ENCODE results near the gene TMEM247. TPM values are rescaled to one million over a fixed set of nuclear protein-coding genes. Genes with fewer than 3 reads are reported as not detected.
A peak's percentile ranks its signal among the peaks of the same experiment; 100 is the strongest.
"Not testable (repeated sequence)": the region's sequence is repeated elsewhere in the genome, so short reads cannot be mapped to it uniquely, and the experiment has no call there.

The TMEM247 gene
- polyA plus RNA-seq, 3 donors from 2014 or later, result not detected

GRCh38 chr2:46462936-46463335 is 16.4 kb upstream of the TMEM247 start:
- Mint-ChIP-seq H3K36me3 (no peaks in the 10 kb centered on the region), H3K27ac (no peak overlapping the region), H3K4me3 (no peak overlapping the region), H3K27me3 (ENCODE audit: low read depth in 3 of 3) (peaks cover 0 to 5% (median 4%) of the 10 kb centered on the region in 3 donors), H3K4me1 (peaks cover 6 to 15% of the 10 kb centered on the region in 2 donors), H3K9me3 (no peaks in the 10 kb centered on the region)
- DNase-seq, result no peak

DNA sequence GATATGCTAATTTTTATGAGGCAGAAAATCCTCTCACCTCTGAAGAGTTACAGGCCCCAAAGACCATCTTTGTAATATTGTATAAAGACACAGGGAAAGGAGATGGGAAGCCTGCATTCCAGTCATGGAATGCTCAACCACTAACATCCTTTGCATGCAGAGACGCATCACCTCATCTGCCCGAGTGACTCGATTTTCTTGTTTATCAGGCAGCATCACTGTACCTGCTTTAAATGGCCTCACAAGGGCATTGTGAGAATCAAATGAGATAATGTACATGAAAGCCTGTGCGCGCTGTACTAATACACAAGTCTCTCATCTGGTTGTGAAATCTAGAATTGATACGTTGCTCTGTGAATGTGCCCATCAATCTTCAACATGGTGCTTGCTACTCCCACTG is 10.2 kb upstream of the TMEM247 start:
- H3K27ac Mint-ChIP-seq, result no peak overlapping the region
- peaks cover 6 to 8% of the 10 kb centered on the region in 2 donors for H3K4me1 Mint-ChIP-seq
- no peak overlapping the region for H3K4me3 Mint-ChIP-seq
- no peaks in the 10 kb centered on the region for H3K9me3 Mint-ChIP-seq
- no peaks in the 10 kb centered on the region for H3K36me3 Mint-ChIP-seq
- DNase-seq, result no peak
- H3K27me3 Mint-ChIP-seq (ENCODE audit: low read depth in 3 of 3), result peaks cover 0 to 5% (median 4%) of the 10 kb centered on the region in 3 donors

- H3K27ac Mint-ChIP-seq, result no peak overlapping the region
- H3K36me3 Mint-ChIP-seq, result no peaks in the 10 kb centered on the region
- peaks cover 0 to 5% (median 4%) of the 10 kb centered on the region in 3 donors for H3K27me3 Mint-ChIP-seq (ENCODE audit: low read depth in 3 of 3)
- H3K4me1 Mint-ChIP-seq, result peaks cover 1 to 6% of the 10 kb centered on the region in 2 donors
- H3K9me3 Mint-ChIP-seq, result no peaks in the 10 kb centered on the region
- no peak for DNase-seq
- no peak overlapping the region for H3K4me3 Mint-ChIP-seq
Measured at GRCh38 chr2:46469700-46470099, 9.7 kb upstream of the TMEM247 start.

- Mint-ChIP-seq H3K4me3 (no peak overlapping the region), H3K9me3 (no peaks in the 10 kb centered on the region), H3K4me1 (peaks cover 0 to 6% of the 10 kb centered on the region in 2 donors), H3K27ac (no peak overlapping the region), H3K36me3 (peaks cover 0 to 4% (median 3%) of the 10 kb centered on the region in 3 donors), H3K27me3 (ENCODE audit: low read depth in 3 of 3) (peaks cover 0 to 8% (median 4%) of the 10 kb centered on the region in 3 donors)
- DNase-seq, result no peak
Measured at GRCh38 chr2:46470114-46470628, 9.2 kb upstream of the TMEM247 start.

GRCh38 chr2:46471019-46471583 is 8.3 kb upstream of the TMEM247 start:
- H3K4me1 Mint-ChIP-seq, result peaks cover 0 to 6% of the 10 kb centered on the region in 2 donors
- no peak for DNase-seq

GRCh38 chr2:46471697-46472096 is 7.7 kb upstream of the TMEM247 start:
- H3K4me1 Mint-ChIP-seq, result peaks cover 1 to 8% of the 10 kb centered on the region in 2 donors
- peaks cover 0 to 6% (median 3%) of the 10 kb centered on the region in 3 donors for H3K36me3 Mint-ChIP-seq
- no peak overlapping the region for H3K4me3 Mint-ChIP-seq
- peaks cover 2 to 8% (median 4%) of the 10 kb centered on the region in 3 donors for H3K27me3 Mint-ChIP-seq (ENCODE audit: low read depth in 3 of 3)
- DNase-seq, result no peak
- H3K27ac Mint-ChIP-seq, result no peak overlapping the region
- H3K9me3 Mint-ChIP-seq, result no peaks in the 10 kb centered on the region

More at GRCh38 chr2:46471019-46471583, 8.3 kb upstream of the TMEM247 start:
- Mint-ChIP-seq H3K27me3 (ENCODE audit: low read depth in 3 of 3) (peaks cover 0 to 8% (median 4%) of the 10 kb centered on the region in 3 donors), H3K27ac (no peak overlapping the region), H3K36me3 (peaks cover 0 to 6% (median 3%) of the 10 kb centered on the region in 3 donors), H3K9me3 (no peaks in the 10 kb centered on the region), H3K4me3 (no peak overlapping the region)

DNA sequence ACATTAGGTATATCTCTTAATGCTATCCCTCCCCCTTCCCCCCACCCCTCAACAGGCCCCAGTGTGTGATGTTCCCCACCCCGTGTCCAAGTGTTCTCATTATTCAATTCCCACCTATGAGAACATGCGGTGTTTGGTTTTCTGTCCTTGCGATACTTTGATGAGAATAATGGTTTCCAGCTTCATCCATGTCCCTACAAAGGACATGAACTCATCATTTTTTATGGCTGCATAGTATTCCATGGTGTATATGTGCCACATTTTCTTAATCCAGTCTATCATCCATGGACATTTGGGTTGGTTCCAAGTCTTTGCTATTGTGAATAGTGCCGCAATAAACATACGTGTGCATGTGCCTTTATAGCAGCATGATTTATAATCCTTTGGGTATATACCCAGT is 7.2 kb upstream of the TMEM247 start:
- H3K9me3 Mint-ChIP-seq; DNase-seq; H3K27ac Mint-ChIP-seq; H3K27me3 Mint-ChIP-seq (ENCODE audit: low read depth in 3 of 3); H3K36me3 Mint-ChIP-seq; H3K4me3 Mint-ChIP-seq: not testable (repeated sequence)
- peaks cover 6 to 13% of the 10 kb centered on the region in 2 donors for H3K4me1 Mint-ChIP-seq

- H3K36me3 Mint-ChIP-seq; H3K27me3 Mint-ChIP-seq (ENCODE audit: low read depth in 3 of 3); H3K9me3 Mint-ChIP-seq: not testable (repeated sequence)
- H3K4me3 Mint-ChIP-seq, result peak overlapping the region; percentile 33 to 58 (median 40)
- peak; percentile 16 to 42 (median 22) for DNase-seq
- peak overlapping the region in 4 of 6 donors; percentile 28 to 83 (median 72) for H3K27ac Mint-ChIP-seq
- peaks cover 22 to 26% of the 10 kb centered on the region in 2 donors for H3K4me1 Mint-ChIP-seq
Measured at GRCh38 chr2:46477462-46477861, 1.9 kb upstream of the TMEM247 start.

- Mint-ChIP-seq H3K27me3 (ENCODE audit: low read depth in 3 of 3) (peaks cover 2 to 8% (median 4%) of the 10 kb centered on the region in 3 donors), H3K27ac (peak overlapping the region in 1 of 6 donors; percentile 83), H3K36me3 (peaks cover 0 to 6% (median 3%) of the 10 kb centered on the region in 3 donors), H3K4me3 (peak overlapping the region in 1 of 5 donors; percentile 49), H3K9me3 (peaks cover 0 to 1% (median 0%) of the 10 kb centered on the region in 6 donors), H3K4me1 (peaks cover 22 to 26% of the 10 kb centered on the region in 2 donors)
- DNase-seq, result no peak
Measured at GRCh38 chr2:46477925-46478324, 1.4 kb upstream of the TMEM247 start.

DNA sequence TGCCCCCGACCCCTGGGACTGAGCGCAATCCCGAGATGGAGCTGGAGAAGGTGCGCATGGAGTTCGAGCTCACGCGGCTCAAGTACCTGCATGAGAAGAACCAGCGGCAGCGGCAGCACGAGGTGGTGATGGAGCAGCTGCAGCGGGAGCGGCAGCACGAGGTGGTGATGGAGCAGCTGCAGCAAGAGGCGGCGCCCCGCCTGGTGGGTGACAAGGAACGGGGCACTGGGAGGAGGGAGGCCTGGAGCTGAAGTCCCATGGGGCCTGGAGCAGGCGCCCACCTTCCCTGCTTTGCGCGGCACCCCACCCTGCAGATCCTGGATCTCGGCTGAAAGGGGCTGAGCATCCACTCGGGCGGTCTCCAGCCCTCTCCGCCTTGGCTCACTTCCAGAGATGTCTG is 1.2 kb downstream of the TMEM247 start:
- DNase-seq, result no peak
- H3K27me3 Mint-ChIP-seq (ENCODE audit: low read depth in 3 of 3), result peaks cover 1 to 2% (median 2%) of the 10 kb centered on the region in 3 donors
- H3K36me3 Mint-ChIP-seq, result no peaks in the 10 kb centered on the region
- no peak overlapping the region for H3K27ac Mint-ChIP-seq
- no peak overlapping the region for H3K4me3 Mint-ChIP-seq
- peaks cover 22 to 26% of the 10 kb centered on the region in 2 donors for H3K4me1 Mint-ChIP-seq
- peaks cover 0 to 1% (median 0%) of the 10 kb centered on the region in 6 donors for H3K9me3 Mint-ChIP-seq

DNA sequence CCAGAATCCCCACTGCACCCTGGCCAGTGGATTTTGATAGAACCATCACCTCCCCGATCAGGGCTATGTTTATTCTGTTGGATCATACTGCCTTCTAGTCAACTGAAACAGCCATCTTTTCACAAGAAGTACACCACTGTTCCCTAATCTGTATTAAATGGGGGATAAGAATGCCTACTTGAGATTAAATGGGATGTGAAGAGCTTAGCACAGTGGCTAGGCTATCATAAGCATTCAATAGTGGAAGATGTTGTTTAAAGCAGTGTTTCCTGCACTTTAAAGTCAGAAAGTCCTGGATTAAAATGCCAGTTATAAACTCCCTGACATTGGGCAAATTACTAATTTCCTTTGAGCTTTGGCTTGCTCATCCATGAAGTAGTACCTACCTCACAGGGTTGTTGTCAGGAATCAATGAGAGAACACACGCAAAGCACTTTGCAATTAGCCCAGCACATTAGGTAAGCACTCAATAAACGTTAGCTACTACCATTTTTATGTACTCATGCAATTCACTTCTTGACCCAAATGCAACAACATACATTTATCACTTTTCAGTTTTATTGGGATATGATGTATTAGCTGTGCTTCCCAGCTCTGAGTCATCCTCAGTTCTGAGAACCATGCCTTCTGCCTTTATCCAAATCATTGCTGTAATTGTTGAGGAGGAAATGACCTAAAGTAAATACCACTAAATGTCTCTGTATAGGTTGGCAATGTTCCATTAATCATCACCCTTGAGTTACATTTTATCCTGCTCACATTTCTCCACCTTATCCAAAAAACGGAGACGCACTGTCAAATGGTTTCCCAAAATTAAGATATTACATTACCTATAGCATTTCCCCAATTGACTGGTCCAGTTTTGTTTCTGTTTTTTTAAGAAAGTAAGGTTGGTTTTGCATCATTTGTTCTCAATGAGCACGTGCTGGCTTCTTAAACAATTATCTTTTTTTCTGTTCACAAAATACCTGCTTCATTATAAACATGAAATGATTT is 2.1 kb downstream of the TMEM247 start:
- peaks cover 0 to 2% (median 1%) of the 10 kb centered on the region in 3 donors for H3K27me3 Mint-ChIP-seq (ENCODE audit: low read depth in 3 of 3)
- DNase-seq, result no peak
- H3K36me3 Mint-ChIP-seq, result no peaks in the 10 kb centered on the region
- no peak overlapping the region for H3K4me3 Mint-ChIP-seq
- peaks cover 21 to 26% of the 10 kb centered on the region in 2 donors for H3K4me1 Mint-ChIP-seq
- H3K27ac Mint-ChIP-seq, result peak overlapping the region in 1 of 6 donors; percentile 30
- H3K9me3 Mint-ChIP-seq, result peaks cover 0 to 1% (median 0%) of the 10 kb centered on the region in 6 donors

DNA sequence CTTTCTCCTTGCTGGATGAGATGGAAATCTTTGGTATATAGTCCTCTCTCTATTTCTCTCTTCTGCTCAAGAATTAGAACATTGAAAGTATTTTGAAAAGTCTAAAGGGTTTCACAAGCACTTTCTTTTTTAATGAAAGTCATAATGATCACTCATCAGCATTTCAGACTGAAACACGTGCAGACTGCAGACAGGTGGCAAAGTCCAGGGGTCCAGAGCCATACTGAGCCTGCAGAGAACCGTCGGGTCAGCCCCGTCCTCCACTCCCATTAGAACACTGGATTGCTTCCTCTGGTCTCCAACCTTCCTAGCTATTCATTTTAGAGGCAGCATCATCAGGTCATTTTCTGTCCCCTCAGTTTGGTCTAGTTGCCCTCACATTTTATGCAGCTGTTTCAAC is 3.1 kb downstream of the TMEM247 start:
- peaks cover 11 to 17% of the 10 kb centered on the region in 2 donors for H3K4me1 Mint-ChIP-seq
- H3K27me3 Mint-ChIP-seq (ENCODE audit: low read depth in 3 of 3), result peaks cover 0 to 2% (median 1%) of the 10 kb centered on the region in 3 donors
- no peak for DNase-seq
- peaks cover 0 to 1% (median 0%) of the 10 kb centered on the region in 6 donors for H3K9me3 Mint-ChIP-seq
- H3K4me3 Mint-ChIP-seq, result no peak overlapping the region
- H3K36me3 Mint-ChIP-seq, result no peaks in the 10 kb centered on the region
- no peak overlapping the region for H3K27ac Mint-ChIP-seq

DNA sequence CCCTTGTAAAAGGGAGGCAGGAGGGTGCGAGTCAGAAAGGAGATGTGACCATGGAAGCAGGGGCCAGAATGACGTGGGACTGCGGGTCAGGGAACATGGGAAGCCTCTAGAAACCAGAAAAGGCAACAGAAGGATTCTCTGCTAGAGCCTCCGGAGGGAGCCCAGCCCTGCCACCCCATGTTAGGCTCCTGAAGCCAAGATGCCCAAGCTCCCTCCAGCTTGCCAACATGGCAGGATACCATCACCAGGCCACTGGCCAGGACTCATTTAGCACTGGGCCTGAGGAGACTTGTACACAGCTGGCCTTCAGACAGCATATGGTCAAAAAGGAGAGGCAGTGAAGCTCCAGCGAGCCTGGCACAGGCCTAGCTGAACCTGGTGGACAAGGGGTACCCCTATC is 5.6 kb downstream of the TMEM247 start:
- H3K27ac Mint-ChIP-seq, result peak overlapping the region in 2 of 6 donors; percentile 49 to 70
- peaks cover 0 to 1% (median 0%) of the 10 kb centered on the region in 6 donors for H3K9me3 Mint-ChIP-seq
- H3K4me3 Mint-ChIP-seq, result no peak overlapping the region
- no peaks in the 10 kb centered on the region for H3K4me1 Mint-ChIP-seq
- no peaks in the 10 kb centered on the region for H3K36me3 Mint-ChIP-seq
- DNase-seq, result no peak
- H3K27me3 Mint-ChIP-seq (ENCODE audit: low read depth in 3 of 3), result peaks cover 0 to 3% (median 2%) of the 10 kb centered on the region in 3 donors

Measured in immature natural killer cell (primary cell).